ENCODE data around the gene ZNF684. TPM values are rescaled to one million over a fixed set of nuclear protein-coding genes. Genes with fewer than 3 reads are reported as not detected.
"Not testable (repeated sequence)": the region's sequence is repeated elsewhere in the genome, so short reads cannot be mapped to it uniquely, and the experiment has no call there.

Gene ZNF684
- total RNA-seq, 1 experiment from 2014 or later = 8.5 TPM

- H3K27me3 ChIP-seq (ENCODE audit: low read length) = no peaks in the 10 kb centered on the region
- H2AFZ ChIP-seq (ENCODE audit: low read length) = no peak overlapping the region
- H3K4me1 ChIP-seq (ENCODE audit: low read length) = peaks cover 5% of the 10 kb centered on the region
- no peaks in the 10 kb centered on the region for H4K20me1 ChIP-seq (ENCODE audit: insufficient read depth, low read depth, low read length)
- no peak overlapping the region for H3K9ac ChIP-seq (ENCODE audit: low read length)
- no peaks in the 10 kb centered on the region for H3K79me2 ChIP-seq (ENCODE audit: low read length)
- no peak overlapping the region for H3K4me2 ChIP-seq (ENCODE audit: low read depth, low read length, poor library complexity, severe bottlenecking)
- no peak for DNase-seq
- H3K36me3 ChIP-seq (ENCODE audit: insufficient read depth, low read length) = no peaks in the 10 kb centered on the region
- no peak overlapping the region for H3K27ac ChIP-seq (ENCODE audit: low read length)
- no peak overlapping the region for H3K4me3 ChIP-seq (ENCODE audit: low read length)
- H3K9me3 ChIP-seq (ENCODE audit: low read length) = no peaks in the 10 kb centered on the region
- no peaks in the 10 kb centered on the region for H3K9me2 ChIP-seq (replicated peaks; ENCODE audit: insufficient read depth, low read length)
These were observed 24.7 kb downstream of the ZNF684 start for GRCh38 chr1:40556121-40556520.

- not testable (repeated sequence) for H3K27me3 ChIP-seq (ENCODE audit: low read length); DNase-seq; H3K9me2 ChIP-seq (replicated peaks; ENCODE audit: insufficient read depth, low read length); H2AFZ ChIP-seq (ENCODE audit: low read length); H3K36me3 ChIP-seq (ENCODE audit: insufficient read depth, low read length); H3K4me1 ChIP-seq (ENCODE audit: low read length); H3K9ac ChIP-seq (ENCODE audit: low read length); H3K27ac ChIP-seq (ENCODE audit: low read length); H4K20me1 ChIP-seq (ENCODE audit: insufficient read depth, low read depth, low read length); H3K79me2 ChIP-seq (ENCODE audit: low read length); H3K4me2 ChIP-seq (ENCODE audit: low read depth, low read length, poor library complexity, severe bottlenecking); H3K4me3 ChIP-seq (ENCODE audit: low read length); H3K9me3 ChIP-seq (ENCODE audit: low read length)
These were observed 26.8 kb downstream of the ZNF684 start for GRCh38 chr1:40558241-40558640.

GRCh38 chr1:40562185-40562584 is 30.7 kb downstream of the ZNF684 start:
- Histone ChIP-seq H4K20me1 (ENCODE audit: insufficient read depth, low read depth, low read length) (no peaks in the 10 kb centered on the region), H3K36me3 (ENCODE audit: insufficient read depth, low read length) (no peaks in the 10 kb centered on the region), H3K9me3 (ENCODE audit: low read length) (no peaks in the 10 kb centered on the region), H2AFZ (ENCODE audit: low read length) (no peak overlapping the region), H3K27me3 (ENCODE audit: low read length) (no peaks in the 10 kb centered on the region), H3K9me2 (replicated peaks; ENCODE audit: insufficient read depth, low read length) (no peaks in the 10 kb centered on the region), H3K27ac (ENCODE audit: low read length) (no peak overlapping the region), H3K4me1 (ENCODE audit: low read length) (no peaks in the 10 kb centered on the region), H3K4me3 (ENCODE audit: low read length) (no peak overlapping the region), H3K4me2 (ENCODE audit: low read depth, low read length, poor library complexity, severe bottlenecking) (no peak overlapping the region), H3K79me2 (ENCODE audit: low read length) (no peaks in the 10 kb centered on the region), H3K9ac (ENCODE audit: low read length) (no peak overlapping the region)
- DNase-seq = no peak

- no peak for DNase-seq
- no peak overlapping the region for H3K9ac ChIP-seq (ENCODE audit: low read length)
- no peak overlapping the region for H2AFZ ChIP-seq (ENCODE audit: low read length)
- no peaks in the 10 kb centered on the region for H3K9me3 ChIP-seq (ENCODE audit: low read length)
- H3K4me2 ChIP-seq (ENCODE audit: low read depth, low read length, poor library complexity, severe bottlenecking) = no peak overlapping the region
- no peaks in the 10 kb centered on the region for H3K79me2 ChIP-seq (ENCODE audit: low read length)
- H3K9me2 ChIP-seq (replicated peaks; ENCODE audit: insufficient read depth, low read length) = no peaks in the 10 kb centered on the region
- H4K20me1 ChIP-seq (ENCODE audit: insufficient read depth, low read depth, low read length) = no peaks in the 10 kb centered on the region
- H3K27ac ChIP-seq (ENCODE audit: low read length) = no peak overlapping the region
- H3K4me3 ChIP-seq (ENCODE audit: low read length) = no peak overlapping the region
- H3K36me3 ChIP-seq (ENCODE audit: insufficient read depth, low read length) = no peaks in the 10 kb centered on the region
- H3K4me1 ChIP-seq (ENCODE audit: low read length) = no peaks in the 10 kb centered on the region
- H3K27me3 ChIP-seq (ENCODE audit: low read length) = no peaks in the 10 kb centered on the region
These were observed 31.8 kb downstream of the ZNF684 start for GRCh38 chr1:40563266-40563665.

- Histone ChIP-seq H3K4me1 (ENCODE audit: low read length) (no peaks in the 10 kb centered on the region), H3K4me3 (ENCODE audit: low read length) (no peak overlapping the region), H3K27ac (ENCODE audit: low read length) (no peak overlapping the region), H3K9ac (ENCODE audit: low read length) (no peak overlapping the region), H2AFZ (ENCODE audit: low read length) (no peak overlapping the region), H3K4me2 (ENCODE audit: low read depth, low read length, poor library complexity, severe bottlenecking) (no peak overlapping the region), H3K9me2 (replicated peaks; ENCODE audit: insufficient read depth, low read length) (no peaks in the 10 kb centered on the region), H3K36me3 (ENCODE audit: insufficient read depth, low read length) (no peaks in the 10 kb centered on the region), H4K20me1 (ENCODE audit: insufficient read depth, low read depth, low read length) (no peaks in the 10 kb centered on the region), H3K9me3 (ENCODE audit: low read length) (no peaks in the 10 kb centered on the region), H3K79me2 (ENCODE audit: low read length) (no peaks in the 10 kb centered on the region), H3K27me3 (ENCODE audit: low read length) (no peaks in the 10 kb centered on the region)
- no peak for DNase-seq
These were observed 33.1 kb downstream of the ZNF684 start for GRCh38 chr1:40564506-40564905.

- Histone ChIP-seq H3K4me3 (ENCODE audit: low read length) (no peak overlapping the region), H3K27me3 (ENCODE audit: low read length) (no peaks in the 10 kb centered on the region), H3K9me2 (replicated peaks; ENCODE audit: insufficient read depth, low read length) (no peaks in the 10 kb centered on the region), H3K27ac (ENCODE audit: low read length) (no peak overlapping the region), H4K20me1 (ENCODE audit: insufficient read depth, low read depth, low read length) (no peaks in the 10 kb centered on the region), H3K4me1 (ENCODE audit: low read length) (no peaks in the 10 kb centered on the region), H3K9ac (ENCODE audit: low read length) (no peak overlapping the region), H3K36me3 (ENCODE audit: insufficient read depth, low read length) (no peaks in the 10 kb centered on the region), H3K9me3 (ENCODE audit: low read length) (no peaks in the 10 kb centered on the region), H2AFZ (ENCODE audit: low read length) (no peak overlapping the region), H3K79me2 (ENCODE audit: low read length) (no peaks in the 10 kb centered on the region), H3K4me2 (ENCODE audit: low read depth, low read length, poor library complexity, severe bottlenecking) (no peak overlapping the region)
- no peak for DNase-seq
These were observed 33.5 kb downstream of the ZNF684 start for GRCh38 chr1:40564913-40565312.

- H3K27me3 ChIP-seq (ENCODE audit: low read length) = no peaks in the 10 kb centered on the region
- H3K9me2 ChIP-seq (replicated peaks; ENCODE audit: insufficient read depth, low read length) = no peaks in the 10 kb centered on the region
- no peak overlapping the region for H3K4me3 ChIP-seq (ENCODE audit: low read length)
- no peaks in the 10 kb centered on the region for H3K79me2 ChIP-seq (ENCODE audit: low read length)
- DNase-seq = no peak
- H4K20me1 ChIP-seq (ENCODE audit: insufficient read depth, low read depth, low read length) = no peaks in the 10 kb centered on the region
- no peaks in the 10 kb centered on the region for H3K36me3 ChIP-seq (ENCODE audit: insufficient read depth, low read length)
- no peak overlapping the region for H3K27ac ChIP-seq (ENCODE audit: low read length)
- no peak overlapping the region for H2AFZ ChIP-seq (ENCODE audit: low read length)
- no peak overlapping the region for H3K4me2 ChIP-seq (ENCODE audit: low read depth, low read length, poor library complexity, severe bottlenecking)
- no peaks in the 10 kb centered on the region for H3K9me3 ChIP-seq (ENCODE audit: low read length)
- no peaks in the 10 kb centered on the region for H3K4me1 ChIP-seq (ENCODE audit: low read length)
- no peak overlapping the region for H3K9ac ChIP-seq (ENCODE audit: low read length)
These were observed 36.4 kb downstream of the ZNF684 start for GRCh38 chr1:40567825-40568224.

GRCh38 chr1:40574805-40575204 is 43.4 kb downstream of the ZNF684 start:
- H4K20me1 ChIP-seq (ENCODE audit: insufficient read depth, low read depth, low read length); H3K4me3 ChIP-seq (ENCODE audit: low read length); H3K36me3 ChIP-seq (ENCODE audit: insufficient read depth, low read length); H3K27me3 ChIP-seq (ENCODE audit: low read length); H3K9me3 ChIP-seq (ENCODE audit: low read length); H3K4me1 ChIP-seq (ENCODE audit: low read length); H3K27ac ChIP-seq (ENCODE audit: low read length); H3K9me2 ChIP-seq (replicated peaks; ENCODE audit: insufficient read depth, low read length); H3K9ac ChIP-seq (ENCODE audit: low read length); DNase-seq; H3K79me2 ChIP-seq (ENCODE audit: low read length); H3K4me2 ChIP-seq (ENCODE audit: low read depth, low read length, poor library complexity, severe bottlenecking); H2AFZ ChIP-seq (ENCODE audit: low read length): not testable (repeated sequence)

- H3K9me3 ChIP-seq (ENCODE audit: low read length) = no peaks in the 10 kb centered on the region
- DNase-seq = no peak
- H3K4me3 ChIP-seq (ENCODE audit: low read length) = no peak overlapping the region
- H3K27me3 ChIP-seq (ENCODE audit: low read length) = no peaks in the 10 kb centered on the region
- no peaks in the 10 kb centered on the region for H3K4me1 ChIP-seq (ENCODE audit: low read length)
- no peak overlapping the region for H3K9ac ChIP-seq (ENCODE audit: low read length)
- H2AFZ ChIP-seq (ENCODE audit: low read length) = no peak overlapping the region
- H3K4me2 ChIP-seq (ENCODE audit: low read depth, low read length, poor library complexity, severe bottlenecking) = no peak overlapping the region
- H3K9me2 ChIP-seq (replicated peaks; ENCODE audit: insufficient read depth, low read length) = no peaks in the 10 kb centered on the region
- no peaks in the 10 kb centered on the region for H3K36me3 ChIP-seq (ENCODE audit: insufficient read depth, low read length)
- H3K79me2 ChIP-seq (ENCODE audit: low read length) = no peaks in the 10 kb centered on the region
- no peaks in the 10 kb centered on the region for H4K20me1 ChIP-seq (ENCODE audit: insufficient read depth, low read depth, low read length)
- H3K27ac ChIP-seq (ENCODE audit: low read length) = no peak overlapping the region
These were observed 43.9 kb downstream of the ZNF684 start for GRCh38 chr1:40575336-40575735.

Measured in Karpas-422 (cell line).